ENCODE results near the gene PHF2.

Gene PHF2

GRCh38 chr9:93569621-93570174 is 6.7 kb upstream of the PHF2 start:
- DNase-seq = no peak

GRCh38 chr9:93572221-93572620 is 4.2 kb upstream of the PHF2 start:
- no peak for DNase-seq

- no peak for DNase-seq
These were observed 3.5 kb upstream of the PHF2 start for GRCh38 chr9:93572636-93573515.

- no peak for DNase-seq
These were observed 2.9 kb upstream of the PHF2 start for GRCh38 chr9:93573516-93573828.

- no peak for DNase-seq
These were observed 2.1 kb upstream of the PHF2 start for GRCh38 chr9:93574091-93574899.

GRCh38 chr9:93574900-93575795 is 1.2 kb upstream of the PHF2 start:
- no peak for DNase-seq

- DNase-seq = no peak
These were observed 557 bp upstream of the PHF2 start for GRCh38 chr9:93575796-93576257.

GRCh38 chr9:93577078-93577974 is 942 bp downstream of the PHF2 start:
- DNase-seq = no peak

- DNase-seq = no peak
These were observed 1.7 kb downstream of the PHF2 start for GRCh38 chr9:93577975-93578682.

- DNase-seq = no peak
These were observed 2.5 kb downstream of the PHF2 start for GRCh38 chr9:93578844-93579243.

- DNase-seq = no peak
These were observed 3.5 kb downstream of the PHF2 start for GRCh38 chr9:93579711-93580516.

GRCh38 chr9:93580654-93581380 is 4.4 kb downstream of the PHF2 start:
- DNase-seq = no peak

- DNase-seq = no peak
These were observed 5.7 kb downstream of the PHF2 start for GRCh38 chr9:93582115-93582514.

- DNase-seq = no peak
These were observed 6.2 kb downstream of the PHF2 start for GRCh38 chr9:93582550-93582949.

GRCh38 chr9:93585259-93585658 is 8.9 kb downstream of the PHF2 start:
- no peak for DNase-seq

GRCh38 chr9:93585695-93586094 is 9.3 kb downstream of the PHF2 start:
- DNase-seq = no peak

GRCh38 chr9:93586290-93587057 is 10.1 kb downstream of the PHF2 start:
- DNase-seq = no peak

- DNase-seq = no peak
These were observed 10.9 kb downstream of the PHF2 start for GRCh38 chr9:93587284-93587650.

Measured in GOT3 (cell line).